22Rv1 (cell line): ENCODE results near the gene SNRPB2.

ENCODE experiments used
- H3K27ac ChIP-seq: fragments of 450-650 bp; 2 replicates; pipeline ENCODE4 v1.5.1; 2017
- ZFX ChIP-seq: fragments of 450-650 bp; IDR thresholded peaks from 2 replicates; pipeline ENCODE4 v1.6.1; 2017; ENCODE audit warnings: antibody characterized with exemption, borderline replicate concordance
- TF ChIP-seq, protein P1 (sequence below): fragments of 450-650 bp; IDR thresholded peaks from 2 replicates; pipeline ENCODE4 v1.5.1; 2017; ENCODE audit warnings: mild to moderate bottlenecking

Gene SNRPB2

DNA sequence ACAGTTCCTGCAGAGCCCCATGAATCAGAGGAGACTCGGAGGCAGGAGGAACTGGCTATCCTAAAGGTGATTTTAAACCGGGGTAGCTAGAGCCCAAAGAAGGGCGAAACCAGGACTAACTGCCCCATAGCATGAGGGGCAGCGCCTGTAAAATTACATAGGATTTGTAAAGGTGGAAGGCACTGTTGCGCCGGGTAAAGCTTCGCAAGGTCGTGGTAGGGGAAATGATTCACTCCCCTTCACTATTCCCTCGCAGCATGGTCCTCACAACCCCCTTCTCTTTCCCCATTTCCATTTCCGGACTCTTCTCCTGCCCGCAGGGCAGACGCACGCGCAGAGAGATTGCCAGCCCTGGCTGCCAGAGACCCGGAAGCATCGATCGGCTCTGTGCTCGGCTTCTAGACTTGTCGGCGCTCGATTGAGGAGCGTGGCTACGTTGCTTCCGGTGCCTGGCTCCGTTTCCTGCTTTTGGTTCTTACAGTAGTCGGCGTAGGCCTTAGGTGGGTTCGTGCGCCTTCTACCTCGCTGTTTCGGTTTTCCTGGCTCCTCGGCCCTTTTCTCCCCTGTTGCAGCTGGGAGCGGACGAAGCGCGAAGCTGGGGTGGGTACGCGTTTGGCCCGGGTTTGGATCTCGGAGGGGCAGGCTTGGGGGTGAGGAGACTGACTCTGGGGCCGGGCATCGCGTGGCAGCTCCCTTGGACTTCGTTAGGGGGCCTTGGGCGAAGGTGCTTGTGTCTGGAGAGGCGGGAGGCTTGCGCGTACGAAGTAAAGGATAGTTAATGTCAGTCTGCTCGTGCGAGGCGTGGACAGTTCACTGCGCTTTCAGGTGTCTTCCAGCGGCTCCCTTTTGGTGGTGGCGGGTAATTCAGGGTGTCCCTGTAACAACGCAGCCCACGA lies at the start of gene SNRPB2:
Gene SNRPB2 (plus strand): TSS at position 462 of the 896 bp plus-strand sequence. CDS start 1,677 bp downstream, outside the sequence.
- no peak for TF ChIP-seq ZFX
- TF ChIP-seq, protein P1, sequence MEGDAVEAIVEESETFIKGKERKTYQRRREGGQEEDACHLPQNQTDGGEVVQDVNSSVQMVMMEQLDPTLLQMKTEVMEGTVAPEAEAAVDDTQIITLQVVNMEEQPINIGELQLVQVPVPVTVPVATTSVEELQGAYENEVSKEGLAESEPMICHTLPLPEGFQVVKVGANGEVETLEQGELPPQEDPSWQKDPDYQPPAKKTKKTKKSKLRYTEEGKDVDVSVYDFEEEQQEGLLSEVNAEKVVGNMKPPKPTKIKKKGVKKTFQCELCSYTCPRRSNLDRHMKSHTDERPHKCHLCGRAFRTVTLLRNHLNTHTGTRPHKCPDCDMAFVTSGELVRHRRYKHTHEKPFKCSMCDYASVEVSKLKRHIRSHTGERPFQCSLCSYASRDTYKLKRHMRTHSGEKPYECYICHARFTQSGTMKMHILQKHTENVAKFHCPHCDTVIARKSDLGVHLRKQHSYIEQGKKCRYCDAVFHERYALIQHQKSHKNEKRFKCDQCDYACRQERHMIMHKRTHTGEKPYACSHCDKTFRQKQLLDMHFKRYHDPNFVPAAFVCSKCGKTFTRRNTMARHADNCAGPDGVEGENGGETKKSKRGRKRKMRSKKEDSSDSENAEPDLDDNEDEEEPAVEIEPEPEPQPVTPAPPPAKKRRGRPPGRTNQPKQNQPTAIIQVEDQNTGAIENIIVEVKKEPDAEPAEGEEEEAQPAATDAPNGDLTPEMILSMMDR = no peak
- H3K27ac ChIP-seq = peak within 1 kb of the TSS; percentile 42

DNA sequence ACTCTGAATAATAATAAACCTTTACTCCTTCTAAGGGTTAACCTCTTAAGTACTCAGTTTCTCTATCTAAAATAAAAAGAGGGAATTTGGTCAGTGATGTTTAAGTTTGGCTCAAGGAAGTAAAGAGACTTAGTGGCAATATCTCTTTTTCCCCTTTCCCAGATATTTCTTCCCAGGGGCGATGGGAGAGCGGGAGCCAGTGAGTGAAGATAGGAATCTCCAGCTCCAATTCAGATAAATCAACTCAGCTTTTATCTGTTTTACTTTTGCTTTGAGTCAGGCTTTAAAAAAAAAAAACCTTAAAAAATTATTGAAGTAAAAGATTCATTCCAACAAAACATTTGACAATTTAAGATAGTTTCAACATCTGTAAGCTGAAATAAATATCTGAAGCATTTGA lies 45.4 kb upstream of the SNRPB2 start:
- no peak for TF ChIP-seq ZFX
- TF ChIP-seq, protein P1 = no peak
- H3K27ac ChIP-seq = no peak overlapping the region

DNA sequence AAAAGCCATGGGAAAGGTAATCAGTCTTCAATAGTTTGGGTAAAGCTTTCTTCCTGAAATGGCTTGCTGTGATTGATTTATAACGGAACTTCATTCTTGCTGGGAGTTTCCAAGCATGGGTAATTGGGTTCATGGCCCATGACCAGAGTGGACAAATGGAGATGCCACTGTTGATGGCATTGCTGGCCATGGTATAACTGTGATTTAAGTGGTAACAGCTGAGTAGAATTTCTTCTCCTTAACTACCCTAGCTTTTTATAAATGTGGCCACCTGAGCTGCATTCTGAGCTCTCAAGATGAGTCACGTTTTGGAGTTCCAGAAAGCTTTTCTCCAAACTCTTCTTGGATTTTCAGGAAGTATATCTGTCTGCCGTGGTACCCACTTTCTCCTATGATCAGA lies 39.9 kb upstream of the SNRPB2 start:
- H3K27ac ChIP-seq = no peak overlapping the region
- no peak for TF ChIP-seq ZFX
- TF ChIP-seq, protein P1 = no peak

DNA sequence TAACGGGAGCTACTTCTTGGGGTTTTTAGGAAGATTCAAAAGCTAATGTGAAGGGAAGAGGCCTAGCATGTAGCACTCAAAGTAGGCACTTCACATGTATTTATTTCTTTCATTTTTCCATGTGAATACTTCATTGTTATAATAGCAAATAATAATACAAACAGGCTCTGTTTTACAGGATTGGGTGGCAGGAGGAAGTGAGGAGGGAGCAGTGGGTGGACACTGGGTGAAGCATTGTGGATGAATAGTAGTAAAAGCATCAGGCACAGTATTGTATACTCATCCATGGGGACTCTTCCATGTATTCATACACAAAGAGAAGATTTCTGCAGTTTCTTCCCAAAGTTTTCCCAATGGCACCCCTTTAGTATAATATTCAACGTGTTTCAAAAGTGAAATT lies 38.4 kb upstream of the SNRPB2 start:
- no peak overlapping the region for H3K27ac ChIP-seq
- TF ChIP-seq ZFX = no peak
- TF ChIP-seq, protein P1 = no peak

DNA sequence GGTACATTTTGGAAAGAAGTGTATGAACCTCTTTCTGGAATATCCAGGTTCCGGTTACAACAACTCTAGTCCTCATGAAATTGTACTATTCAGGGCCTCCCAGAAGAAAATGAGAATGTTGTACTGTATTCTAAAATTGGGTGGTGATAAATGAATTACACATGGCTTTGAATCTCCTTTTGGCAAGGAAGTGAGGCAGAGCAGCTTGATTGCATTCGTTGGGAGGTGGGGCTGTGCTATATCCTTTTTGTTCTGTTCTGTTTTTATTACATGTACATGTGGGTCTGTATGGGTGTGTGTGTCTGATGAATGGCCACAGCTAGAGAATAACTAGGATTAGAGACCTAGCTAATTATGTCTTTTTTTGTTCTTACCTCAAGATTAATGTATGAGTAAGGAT lies 37.8 kb upstream of the SNRPB2 start:
- no peak overlapping the region for H3K27ac ChIP-seq
- TF ChIP-seq, protein P1 = no peak
- TF ChIP-seq ZFX = no peak

DNA sequence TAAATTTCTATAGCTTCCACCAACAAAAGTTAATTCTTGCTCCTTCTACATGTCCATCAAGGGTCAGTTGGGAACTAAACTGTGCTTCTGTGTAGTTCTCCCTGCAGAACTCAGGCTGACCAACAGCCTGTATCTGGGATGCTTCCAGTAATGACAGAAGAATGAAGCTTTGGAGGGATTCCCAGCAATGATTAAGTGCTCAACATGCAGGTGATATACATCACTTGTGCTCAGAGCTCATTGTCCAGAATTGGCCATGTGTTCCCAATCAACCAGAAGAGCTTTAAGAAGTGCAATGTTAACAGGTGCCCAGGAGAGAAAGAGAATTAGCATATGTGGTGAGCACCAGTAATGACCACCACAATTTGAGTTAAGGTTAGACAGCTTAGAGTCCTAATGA lies 37.4 kb upstream of the SNRPB2 start:
- no peak overlapping the region for H3K27ac ChIP-seq
- no peak for TF ChIP-seq ZFX
- TF ChIP-seq, protein P1 = no peak

DNA sequence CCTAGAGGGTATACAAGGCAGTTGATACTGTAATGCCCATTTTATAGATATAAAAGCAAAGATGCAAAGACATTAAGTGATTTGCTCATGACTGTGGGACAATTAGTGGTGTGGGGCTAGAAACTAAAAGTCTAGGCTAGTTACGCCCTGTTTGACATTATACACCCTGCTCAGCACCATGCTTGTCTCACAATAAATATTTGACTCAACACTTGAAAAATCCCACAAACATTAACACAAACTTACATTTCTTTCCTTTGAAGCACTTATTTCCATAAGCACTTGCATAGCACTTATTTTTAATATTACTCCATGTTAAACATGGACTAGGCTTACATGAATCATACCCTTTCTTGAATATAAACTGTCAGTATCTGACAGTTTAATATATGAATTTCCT lies 36.5 kb upstream of the SNRPB2 start:
- TF ChIP-seq, protein P1 = no peak
- TF ChIP-seq ZFX = no peak
- no peak overlapping the region for H3K27ac ChIP-seq
